ENCODE data around the gene HIKESHI.
"Not testable (repeated sequence)": the region's sequence is repeated elsewhere in the genome, so short reads cannot be mapped to it uniquely, and the experiment has no call there.

The HIKESHI gene

DNA sequence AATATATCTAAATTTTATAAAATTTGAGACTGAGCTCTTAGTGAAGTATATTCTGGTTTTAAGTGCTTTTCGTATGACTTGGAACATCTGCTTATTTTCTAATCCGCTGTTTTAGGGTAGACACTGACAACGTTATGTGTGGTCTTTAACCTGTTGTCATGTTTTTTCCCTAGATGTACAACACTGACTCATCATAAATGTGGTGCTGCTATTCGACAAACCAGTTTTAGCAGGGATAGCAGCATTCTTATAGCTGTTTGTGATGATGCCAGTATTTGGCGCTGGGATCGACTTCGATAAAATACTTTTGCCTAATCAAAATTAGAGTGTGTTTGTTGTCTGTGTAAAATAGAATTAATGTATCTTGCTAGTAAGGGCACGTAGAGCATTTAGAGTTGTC, 23.8 kb upstream of the HIKESHI start:
- Mint-ChIP-seq H3K27me3 (no peaks in the 10 kb centered on the region), H3K27ac (no peak overlapping the region), H3K4me3 (no peak overlapping the region), H3K9me3 (peaks cover 4% of the 10 kb centered on the region), H3K36me3 (peaks cover 46% of the 10 kb centered on the region), H3K4me1 (peaks cover 16% of the 10 kb centered on the region)
- no peak for DNase-seq (ENCODE audit: low spot score in 2 of 2)
- ATAC-seq (ENCODE audit: low read depth), result no peak

DNA sequence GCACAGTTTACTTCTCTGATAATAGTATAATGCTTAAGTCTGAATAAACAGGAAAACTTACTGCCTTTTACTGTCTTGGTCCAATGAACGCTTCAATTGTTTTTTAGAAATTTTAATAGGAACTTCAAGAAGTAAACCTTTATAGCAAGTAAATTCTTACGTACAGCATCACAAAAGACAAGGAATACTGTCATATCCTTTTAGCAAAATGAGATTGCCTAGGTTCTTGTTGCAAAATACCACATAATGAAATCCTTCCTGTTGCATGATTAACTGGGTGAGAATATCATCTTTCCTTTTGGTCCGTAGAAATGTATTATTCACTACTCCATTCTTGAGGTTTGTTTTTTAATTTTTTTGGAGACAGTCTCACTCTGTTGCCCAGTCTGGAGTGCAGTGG, 22.3 kb upstream of the HIKESHI start:
- Mint-ChIP-seq H3K4me3 (no peak overlapping the region), H3K4me1 (peaks cover 9% of the 10 kb centered on the region), H3K27ac (peak overlapping the region; percentile 7), H3K36me3 (peaks cover 40% of the 10 kb centered on the region), H3K9me3 (peaks cover 4% of the 10 kb centered on the region), H3K27me3 (no peaks in the 10 kb centered on the region)
- no peak for ATAC-seq (ENCODE audit: low read depth)
- DNase-seq (ENCODE audit: low spot score in 2 of 2), result no peak

DNA sequence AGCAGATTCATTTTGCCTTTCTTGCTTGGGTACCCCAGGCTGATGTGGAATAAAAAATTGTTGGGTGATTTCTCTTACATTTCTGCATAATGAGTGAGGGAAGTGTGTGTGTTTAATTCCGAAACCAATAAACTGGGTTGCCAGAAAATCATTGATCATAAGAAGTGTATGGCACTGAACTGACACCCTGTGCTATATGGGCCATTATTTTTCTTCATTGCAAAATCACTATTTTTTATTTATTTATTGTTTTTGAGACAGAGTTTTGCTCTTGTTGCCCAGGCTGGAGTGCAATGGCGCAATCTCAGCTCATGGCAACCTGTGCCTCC, 14.6 kb upstream of the HIKESHI start:
- H3K4me1 Mint-ChIP-seq, result peaks cover 19% of the 10 kb centered on the region
- peak overlapping the region; percentile 76 for H3K27ac Mint-ChIP-seq
- ATAC-seq (ENCODE audit: low read depth), result no peak
- no peaks in the 10 kb centered on the region for H3K27me3 Mint-ChIP-seq
- DNase-seq (ENCODE audit: low spot score in 2 of 2), result no peak
- peaks cover 2% of the 10 kb centered on the region for H3K36me3 Mint-ChIP-seq
- no peaks in the 10 kb centered on the region for H3K9me3 Mint-ChIP-seq
- H3K4me3 Mint-ChIP-seq, result peak overlapping the region; percentile 69

DNA sequence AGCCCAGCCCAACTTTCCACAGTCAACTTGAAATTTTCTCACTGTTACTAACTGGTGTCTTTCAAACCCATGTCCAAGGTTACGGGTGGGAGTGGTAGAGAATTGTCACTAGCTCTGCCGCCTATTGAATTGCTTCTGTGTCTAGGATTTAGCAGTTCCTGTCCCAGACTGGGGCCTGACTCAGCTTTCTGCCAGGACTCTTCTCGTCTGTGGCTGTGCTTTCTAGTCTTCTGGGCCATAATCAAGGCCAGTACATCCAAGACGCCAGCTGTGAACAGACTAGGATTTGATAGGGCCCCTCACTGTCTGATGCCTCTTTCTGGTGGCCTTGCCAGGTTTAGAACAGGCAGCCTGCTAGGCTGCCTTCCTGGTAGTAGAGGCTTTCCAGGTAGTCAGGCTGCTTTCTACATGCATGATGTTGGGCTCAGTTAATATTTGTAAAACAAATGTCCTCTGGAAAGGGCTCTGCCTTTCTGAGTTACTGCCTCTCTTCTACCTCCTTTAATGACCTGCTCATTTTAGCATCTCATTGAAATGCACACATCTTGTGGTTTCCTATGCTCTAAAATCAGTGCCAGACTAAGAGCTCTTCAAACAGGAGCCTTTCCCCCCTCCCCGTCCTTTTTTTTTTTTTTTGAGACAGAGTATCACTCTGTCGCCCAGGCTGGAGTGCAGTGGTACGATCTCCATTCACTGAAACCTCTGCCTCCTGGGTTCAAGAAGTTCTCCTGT, 13.1 kb upstream of the HIKESHI start:
- H3K9me3 Mint-ChIP-seq, result no peaks in the 10 kb centered on the region
- no peaks in the 10 kb centered on the region for H3K36me3 Mint-ChIP-seq
- H3K4me3 Mint-ChIP-seq, result no peak overlapping the region
- DNase-seq (ENCODE audit: low spot score in 2 of 2) (no peak), ATAC-seq (ENCODE audit: low read depth) (peak; percentile 12)
- no peaks in the 10 kb centered on the region for H3K27me3 Mint-ChIP-seq
- H3K27ac Mint-ChIP-seq, result peak overlapping the region; percentile 88
- peaks cover 19% of the 10 kb centered on the region for H3K4me1 Mint-ChIP-seq

DNA sequence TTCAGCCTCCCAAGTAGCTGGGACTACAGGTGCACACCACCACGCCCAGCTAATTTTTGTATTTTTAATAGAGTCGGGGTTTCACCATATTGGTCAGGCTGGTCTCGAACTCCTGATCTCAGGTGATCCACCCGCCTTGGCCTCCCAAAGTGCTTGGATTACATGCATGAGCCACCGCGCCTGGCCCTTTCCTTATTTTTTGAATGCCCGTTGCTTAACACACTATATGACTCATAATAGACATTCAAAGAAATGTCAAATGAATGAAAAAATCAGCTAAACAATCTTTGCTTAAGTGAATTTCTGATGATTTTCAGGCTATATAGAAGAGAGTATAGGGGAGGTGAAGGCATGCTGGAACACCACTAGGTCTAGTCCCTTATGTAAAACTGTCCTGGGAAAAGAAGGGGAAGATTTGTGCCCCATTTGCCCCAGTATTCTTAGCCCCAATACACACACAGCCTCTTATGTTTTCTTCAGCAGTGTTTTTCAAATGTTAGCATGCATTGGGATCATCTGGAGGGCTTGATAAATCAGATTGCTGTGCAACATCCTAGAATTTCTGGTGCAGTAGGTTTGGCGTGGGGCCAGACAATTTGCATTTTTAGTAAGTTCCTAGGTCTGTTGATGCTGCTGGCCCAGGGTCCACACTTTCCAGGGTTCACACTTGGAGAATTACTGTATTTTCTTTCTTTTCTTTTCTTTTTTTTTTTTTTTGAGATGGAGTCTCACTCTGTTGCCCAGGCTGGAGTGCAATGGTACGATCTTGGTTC, 12.3 kb upstream of the HIKESHI start:
- H3K9me3 Mint-ChIP-seq; H3K27me3 Mint-ChIP-seq; ATAC-seq (ENCODE audit: low read depth); DNase-seq (ENCODE audit: low spot score in 2 of 2); H3K36me3 Mint-ChIP-seq; H3K4me3 Mint-ChIP-seq: not testable (repeated sequence)
- Mint-ChIP-seq H3K4me1 (peaks cover 17% of the 10 kb centered on the region), H3K27ac (peak overlapping the region; percentile 88)

DNA sequence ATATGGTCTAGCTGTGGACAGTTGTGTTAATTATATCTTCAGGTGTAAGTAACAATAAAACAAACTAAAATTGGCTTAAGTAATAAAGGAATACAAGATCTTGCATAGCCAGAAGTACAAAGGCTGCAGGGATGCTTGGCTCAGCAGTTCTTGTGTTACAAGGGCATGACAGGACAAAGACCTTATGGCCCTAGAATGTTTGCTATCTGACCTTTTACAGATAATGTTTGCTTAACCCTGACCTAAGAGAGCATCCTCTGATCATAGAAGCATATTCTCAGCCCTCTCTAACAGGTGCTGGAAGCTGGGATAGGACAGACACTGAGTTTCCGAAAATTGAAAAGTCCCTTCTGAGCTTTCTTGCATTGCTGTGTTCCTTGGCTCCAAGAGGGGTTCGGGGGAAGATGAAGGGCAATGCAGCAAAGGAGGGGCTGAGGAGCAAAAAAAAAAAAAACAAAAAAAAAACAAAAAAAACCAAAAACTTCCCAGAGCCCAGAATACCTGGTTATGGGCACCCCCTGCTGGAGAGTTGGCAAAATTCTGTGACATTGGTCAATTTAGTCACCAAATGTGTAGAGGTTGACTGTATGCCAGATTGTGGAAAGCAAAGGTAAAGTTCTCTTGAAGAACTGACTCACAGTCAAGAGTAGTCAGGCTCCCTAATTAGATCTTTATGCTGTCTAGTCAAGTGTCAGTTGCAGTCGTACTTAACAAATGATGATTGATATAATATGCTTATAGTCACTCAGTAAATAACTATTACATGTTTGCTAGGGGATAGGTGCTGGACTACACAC, 10.4 kb upstream of the HIKESHI start:
- Mint-ChIP-seq H3K4me3 (no peak overlapping the region), H3K27ac (no peak overlapping the region), H3K4me1 (peaks cover 15% of the 10 kb centered on the region), H3K9me3 (no peaks in the 10 kb centered on the region), H3K27me3 (no peaks in the 10 kb centered on the region), H3K36me3 (no peaks in the 10 kb centered on the region)
- ATAC-seq (ENCODE audit: low read depth) (peak; percentile 21), DNase-seq (ENCODE audit: low spot score in 2 of 2) (peak; percentile 50 to 52)

DNA sequence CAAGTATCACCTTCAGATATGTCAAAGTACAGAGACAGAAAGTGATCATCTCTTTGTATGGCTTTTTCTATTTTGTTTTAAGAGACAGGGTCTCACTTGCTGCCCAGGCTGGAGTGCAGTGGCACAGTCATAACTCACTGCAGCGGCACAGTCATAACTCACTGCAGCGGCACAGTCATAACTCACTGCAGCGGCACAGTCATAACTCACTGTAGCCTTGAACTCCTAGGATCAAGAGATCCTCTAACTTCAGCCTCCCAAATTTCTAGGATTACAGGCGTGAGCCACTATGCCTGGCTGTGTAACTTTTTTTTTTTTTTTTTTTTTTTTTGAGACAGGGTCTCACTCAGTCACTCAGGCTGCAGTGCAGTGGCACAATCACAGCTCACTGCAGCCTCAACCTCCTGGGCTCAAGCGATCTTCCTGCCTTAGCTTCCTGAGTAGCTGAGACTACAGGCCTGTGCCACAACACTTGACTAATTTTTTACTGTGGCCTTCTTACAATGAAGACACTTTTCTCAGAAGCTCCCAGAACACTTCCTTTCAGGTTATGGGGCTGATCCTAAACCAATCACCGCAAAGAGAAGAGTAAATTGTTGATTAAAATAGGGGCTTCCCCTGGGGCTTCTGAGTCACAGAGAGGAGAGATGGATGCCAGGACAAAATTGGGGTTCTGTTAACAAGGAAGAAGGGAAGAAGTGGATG, 9.0 kb upstream of the HIKESHI start:
- no peak for DNase-seq (ENCODE audit: low spot score in 2 of 2)
- H3K27ac Mint-ChIP-seq, result no peak overlapping the region
- H3K36me3 Mint-ChIP-seq, result no peaks in the 10 kb centered on the region
- no peaks in the 10 kb centered on the region for H3K27me3 Mint-ChIP-seq
- no peak overlapping the region for H3K4me3 Mint-ChIP-seq
- peaks cover 9% of the 10 kb centered on the region for H3K4me1 Mint-ChIP-seq
- no peaks in the 10 kb centered on the region for H3K9me3 Mint-ChIP-seq
- ATAC-seq (ENCODE audit: low read depth), result peak; percentile 26

DNA sequence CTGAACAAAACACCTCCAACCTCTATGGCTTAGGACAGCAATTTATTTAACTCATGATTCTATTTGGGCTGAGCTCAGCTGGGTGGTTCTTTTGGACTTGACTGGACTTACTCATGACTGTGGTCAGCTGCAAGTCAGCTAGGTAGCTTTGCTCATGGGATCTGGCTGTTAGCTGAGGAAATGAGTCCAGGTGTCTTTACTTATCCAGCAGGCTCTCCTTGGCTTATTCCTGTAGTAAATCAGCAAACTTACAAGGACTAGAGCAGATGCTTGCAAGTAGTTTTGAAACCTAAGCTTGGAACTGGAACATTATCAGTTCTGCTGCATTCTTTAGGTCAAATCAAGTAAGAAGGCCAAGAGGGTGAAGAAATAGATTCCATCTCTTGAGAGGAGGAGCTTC, 8.0 kb upstream of the HIKESHI start:
- Mint-ChIP-seq H3K4me3 (no peak overlapping the region), H3K4me1 (peaks cover 6% of the 10 kb centered on the region)

DNA sequence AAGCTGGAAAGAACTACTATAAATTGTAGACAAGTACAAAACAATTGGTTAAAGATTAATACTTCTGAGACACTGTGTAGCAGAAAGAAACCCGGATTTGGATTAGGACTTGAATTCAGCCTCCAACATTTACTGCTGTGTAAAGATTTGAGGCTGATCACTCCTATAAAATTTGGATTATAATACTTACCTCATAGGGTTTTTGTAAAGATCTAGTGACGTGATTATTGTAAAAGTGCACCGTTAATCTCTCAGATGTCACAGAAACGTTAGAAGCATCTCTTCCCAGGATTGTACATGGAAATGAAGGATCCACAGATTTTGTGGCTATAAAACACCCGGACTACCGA, 323 bp upstream of the HIKESHI start:
- H3K4me3 Mint-ChIP-seq, result peak overlapping the region; percentile 98
- H3K36me3 Mint-ChIP-seq, result peaks cover 1% of the 10 kb centered on the region
- ATAC-seq (ENCODE audit: low read depth), result no peak

More for the DNA sequence above, 8.0 kb upstream of the HIKESHI start:
- Mint-ChIP-seq H3K36me3 (no peaks in the 10 kb centered on the region), H3K27me3 (no peaks in the 10 kb centered on the region), H3K9me3 (no peaks in the 10 kb centered on the region), H3K27ac (no peak overlapping the region)
- ATAC-seq (ENCODE audit: low read depth), result no peak
- no peak for DNase-seq (ENCODE audit: low spot score in 2 of 2)

DNA sequence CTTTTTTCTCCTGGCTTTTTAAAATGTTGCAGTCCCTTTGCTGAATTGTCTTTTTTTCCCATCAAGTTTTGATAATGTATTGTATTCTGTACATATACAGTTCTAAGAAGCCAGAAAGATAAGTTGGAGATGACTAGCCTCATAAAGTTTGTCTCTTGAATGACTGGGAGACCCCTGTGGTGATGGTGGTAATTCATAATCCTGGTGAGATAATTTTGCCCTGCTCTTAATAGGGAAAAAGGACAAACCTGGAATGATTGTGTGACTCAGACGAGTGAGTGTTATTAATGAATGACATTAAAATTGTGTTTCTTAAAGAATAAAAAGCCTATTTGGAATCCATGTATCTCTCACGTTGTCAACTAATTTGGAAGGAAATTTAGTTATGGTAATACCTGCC, 1.2 kb downstream of the HIKESHI start:
- H3K4me1 Mint-ChIP-seq, result peaks cover 8% of the 10 kb centered on the region
- H3K4me3 Mint-ChIP-seq, result peak overlapping the region; percentile 98
- DNase-seq (ENCODE audit: low spot score in 2 of 2) (no peak), ATAC-seq (ENCODE audit: low read depth) (no peak)
- H3K27ac Mint-ChIP-seq, result no peak overlapping the region
- no peaks in the 10 kb centered on the region for H3K9me3 Mint-ChIP-seq
- no peaks in the 10 kb centered on the region for H3K27me3 Mint-ChIP-seq
- peaks cover 1% of the 10 kb centered on the region for H3K36me3 Mint-ChIP-seq

More for the DNA sequence above, 323 bp upstream of the HIKESHI start:
- Mint-ChIP-seq H3K27me3 (no peaks in the 10 kb centered on the region), H3K9me3 (no peaks in the 10 kb centered on the region), H3K4me1 (peaks cover 8% of the 10 kb centered on the region), H3K27ac (peak overlapping the region; percentile 95)
- DNase-seq (ENCODE audit: low spot score in 2 of 2), result no peak

DNA sequence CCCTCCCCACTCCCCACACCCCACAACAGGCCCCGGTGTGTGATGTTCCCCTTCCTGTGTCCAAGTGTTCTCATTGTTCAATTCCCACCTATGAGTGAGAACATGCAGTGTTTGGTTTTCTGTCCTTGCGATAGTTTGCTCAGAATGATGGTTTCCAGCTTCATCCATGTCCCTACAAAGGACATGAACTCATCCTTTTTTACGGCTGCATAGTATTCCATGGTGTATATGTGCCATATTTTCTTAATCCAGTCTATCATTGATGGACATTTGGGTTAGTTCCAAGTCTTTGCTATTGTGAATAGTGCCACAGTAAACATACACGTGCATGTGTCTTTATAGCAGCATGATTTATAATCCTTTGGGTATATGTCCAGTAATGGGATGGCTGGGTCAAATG, 6.7 kb downstream of the HIKESHI start:
- Mint-ChIP-seq H3K36me3 (peaks cover 29% of the 10 kb centered on the region), H3K4me1 (peaks cover 19% of the 10 kb centered on the region)
- DNase-seq (ENCODE audit: low spot score in 2 of 2); H3K27me3 Mint-ChIP-seq; H3K9me3 Mint-ChIP-seq; H3K27ac Mint-ChIP-seq; ATAC-seq (ENCODE audit: low read depth); H3K4me3 Mint-ChIP-seq: not testable (repeated sequence)

DNA sequence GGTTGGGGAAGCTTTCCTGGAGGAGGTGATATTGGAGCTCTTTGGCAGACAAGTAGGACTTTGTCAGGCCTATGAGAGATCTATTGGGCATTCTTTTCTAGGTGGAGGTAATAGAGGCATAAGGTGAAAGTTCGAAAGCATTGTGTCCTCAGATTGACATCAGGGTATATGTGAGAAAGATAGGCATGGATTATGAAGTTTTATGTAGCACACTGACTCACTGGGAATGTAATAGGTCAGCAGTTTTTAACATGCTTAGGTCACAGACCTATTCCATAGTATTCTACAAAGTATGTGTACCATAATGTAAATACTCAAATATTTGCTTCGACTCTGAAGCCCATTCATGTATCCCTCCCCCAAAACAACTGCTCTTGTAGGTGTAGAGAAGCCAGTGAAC, 11.8 kb downstream of the HIKESHI start:
- no peaks in the 10 kb centered on the region for H3K27me3 Mint-ChIP-seq
- H3K4me1 Mint-ChIP-seq, result peaks cover 20% of the 10 kb centered on the region
- H3K9me3 Mint-ChIP-seq, result no peaks in the 10 kb centered on the region
- peak overlapping the region; percentile 4 for H3K27ac Mint-ChIP-seq
- no peak for ATAC-seq (ENCODE audit: low read depth)
- H3K36me3 Mint-ChIP-seq, result peaks cover 42% of the 10 kb centered on the region
- DNase-seq (ENCODE audit: low spot score in 2 of 2), result no peak
- no peak overlapping the region for H3K4me3 Mint-ChIP-seq

DNA sequence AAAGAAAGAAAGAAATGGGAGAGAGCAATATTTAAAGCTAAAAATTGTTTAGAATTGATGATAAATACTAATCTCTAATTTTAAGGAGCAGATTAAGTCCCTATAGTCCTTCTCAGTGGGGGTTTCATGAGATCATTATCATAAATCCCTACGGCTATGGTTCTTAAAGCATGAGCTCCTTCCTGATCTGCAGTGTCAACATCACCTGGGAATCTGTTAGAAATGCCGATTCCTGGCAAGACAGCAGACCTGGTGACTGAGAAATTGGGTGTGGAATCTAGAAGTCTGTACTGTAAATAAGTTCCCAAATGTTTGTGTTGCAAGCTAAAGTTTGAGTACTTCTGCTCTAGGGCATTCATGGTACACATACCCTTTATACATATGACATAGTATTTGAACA, 12.6 kb downstream of the HIKESHI start:
- no peaks in the 10 kb centered on the region for H3K9me3 Mint-ChIP-seq
- ATAC-seq (ENCODE audit: low read depth) (no peak), DNase-seq (ENCODE audit: low spot score in 2 of 2) (no peak)
- peak overlapping the region; percentile 35 for H3K27ac Mint-ChIP-seq
- H3K36me3 Mint-ChIP-seq, result peaks cover 37% of the 10 kb centered on the region
- H3K27me3 Mint-ChIP-seq, result no peaks in the 10 kb centered on the region
- no peak overlapping the region for H3K4me3 Mint-ChIP-seq
- peaks cover 20% of the 10 kb centered on the region for H3K4me1 Mint-ChIP-seq

Measured in memory B cell (primary cell).